Body of pancreas (tissue), 4 donors: Measurements from ENCODE around the gene C6orf47. TPM values are rescaled to one million over a fixed set of nuclear protein-coding genes. Genes with fewer than 3 reads are reported as not detected.

Experiments used
- ATAC-seq: fragments of 150-250 bp; one replicate; pipeline ENCODE4 v1.9.1; 2016
- DNase-seq, 4 donors: peaks; one replicate each; pipeline ENCODE4 v3.0.0-alpha.2; 2019
- H3K27ac ChIP-seq, 4 donors: fragments of 200-600 bp; sonication (generic); 1 replicate in 3 of 4; 2 replicates in 1 of 4; pipeline versions ENCODE4 v1.5.1 to v1.6.1; 2016 to 2019; ENCODE audit warnings: mild to moderate bottlenecking in 1 of 4, mixed read lengths in 1 of 4, moderate library complexity in 1 of 4
- H3K27me3 ChIP-seq, 2 donors: fragments of 200-600 bp; sonication (generic); one replicate each; pipeline ENCODE4 v1.6.0; 2016; ENCODE audit warnings: mild to moderate bottlenecking in 1 of 2
- H3K36me3 ChIP-seq, 2 donors: fragments of 200-600 bp; sonication (generic); replicated peaks in 1 of 2; 2 replicates each; pipeline ENCODE4 v1.5.1; 2016; ENCODE audit warnings: low read depth in 2 of 2; ENCODE audit not compliant: insufficient read depth in 1 of 2
- H3K4me1 ChIP-seq: fragments of 200-600 bp; sonication (generic); one replicate; pipeline ENCODE4 v1.6.0; 2016
- H3K4me3 ChIP-seq, 2 donors: fragments of 200-600 bp; sonication (generic); 1 replicate in 1 of 2; 2 replicates in 1 of 2; pipeline ENCODE4 v1.5.1; 2016 to 2019
- H3K9me3 ChIP-seq, 3 donors: fragments of 200-600 bp; sonication (generic); 1 replicate in 2 of 3; 2 replicates in 1 of 3; pipeline ENCODE4 v1.5.1; 2016
- POLR2A ChIP-seq, 3 donors: fragments of 450-650 bp; IDR thresholded peaks; one replicate each; pipeline ENCODE4 v1.6.1; 2016; ENCODE audit warnings: antibody characterized with exemption in 3 of 3, mild to moderate bottlenecking in 2 of 3
- WGBS, 2 donors: methylation state at CpG; one replicate each; pipeline ENCODE4 v1.1.5; 2017; 5-methylcytosine and 5-hydroxymethylcytosine counted together
- intact Hi-C: fragments of 100-400 bp; cut with DNase I; formaldehyde crosslinking; loops from one replicate; pipeline ENCODE4 v1.15.1; 2023
- microRNA-seq, 2 donors: library from miRNA; unstranded; fragments of <30 nt; microRNA quantifications; one replicate each; pipeline ENCODE4, GENCODE V29; 2016; ENCODE audit warnings: borderline number of aligned reads in 2 of 2, borderline replicate concordance in 2 of 2
- small RNA-seq: library from RNA; depleted of rRNA; stranded (forward); fragments of <200 nt; gene quantifications from one replicate; pipeline ENCODE3, GENCODE V24; 2016
- total RNA-seq, 2 donors: library from RNA; depleted of rRNA; stranded (reverse); fragments of >200 nt; gene quantifications; one replicate each; pipeline ENCODE4 v1.1.0, GENCODE V29; 2016
- TF ChIP-seq, protein P1 (sequence below), 7 experiments: fragments of 450-650 bp in 4 of 7; fragments of 200-600 bp in 3 of 7; sonication (generic) in 3 of 7; IDR thresholded peaks; one replicate each; pipeline ENCODE4 v1.5.1; 2016 to 2019; ENCODE audit warnings: antibody characterized with exemption in 7 of 7

Gene C6orf47
- total RNA-seq, 2 donors from 2014 or later = 15.8 to 22.1 TPM

DNA sequence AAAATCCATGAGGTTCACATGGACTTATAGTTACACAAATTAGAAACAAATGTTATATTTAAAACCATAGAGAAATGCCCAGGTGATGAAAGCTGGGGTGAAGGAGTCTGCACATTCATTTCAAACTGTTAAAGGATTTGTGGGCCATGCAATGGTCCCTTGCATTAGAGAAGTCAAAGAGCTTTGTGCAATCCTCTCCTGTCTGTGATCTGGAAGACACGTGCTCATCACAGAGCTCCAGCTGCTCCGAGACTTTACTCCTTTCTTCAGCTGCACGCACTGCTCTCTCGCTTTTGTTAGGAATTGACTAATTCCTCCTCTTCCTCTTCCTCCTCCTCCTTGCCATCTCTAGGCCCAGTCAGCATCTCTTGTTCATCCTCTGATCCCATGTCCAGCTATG, 49.6 kb downstream of the C6orf47 start:
- intact Hi-C loops = no loop called here
- no peaks in the 10 kb centered on the region for H3K4me1 ChIP-seq
- no peak overlapping the region for H3K4me3 ChIP-seq
- no peaks in the 10 kb centered on the region for H3K9me3 ChIP-seq
- 79 to 88% methylated on average over 4 of the region's 4 CpGs for WGBS, 2 donors
- H3K36me3 ChIP-seq = no peaks in the 10 kb centered on the region
- H3K27me3 ChIP-seq = no peaks in the 10 kb centered on the region
- ATAC-seq = no peak
- TF ChIP-seq, protein P1, sequence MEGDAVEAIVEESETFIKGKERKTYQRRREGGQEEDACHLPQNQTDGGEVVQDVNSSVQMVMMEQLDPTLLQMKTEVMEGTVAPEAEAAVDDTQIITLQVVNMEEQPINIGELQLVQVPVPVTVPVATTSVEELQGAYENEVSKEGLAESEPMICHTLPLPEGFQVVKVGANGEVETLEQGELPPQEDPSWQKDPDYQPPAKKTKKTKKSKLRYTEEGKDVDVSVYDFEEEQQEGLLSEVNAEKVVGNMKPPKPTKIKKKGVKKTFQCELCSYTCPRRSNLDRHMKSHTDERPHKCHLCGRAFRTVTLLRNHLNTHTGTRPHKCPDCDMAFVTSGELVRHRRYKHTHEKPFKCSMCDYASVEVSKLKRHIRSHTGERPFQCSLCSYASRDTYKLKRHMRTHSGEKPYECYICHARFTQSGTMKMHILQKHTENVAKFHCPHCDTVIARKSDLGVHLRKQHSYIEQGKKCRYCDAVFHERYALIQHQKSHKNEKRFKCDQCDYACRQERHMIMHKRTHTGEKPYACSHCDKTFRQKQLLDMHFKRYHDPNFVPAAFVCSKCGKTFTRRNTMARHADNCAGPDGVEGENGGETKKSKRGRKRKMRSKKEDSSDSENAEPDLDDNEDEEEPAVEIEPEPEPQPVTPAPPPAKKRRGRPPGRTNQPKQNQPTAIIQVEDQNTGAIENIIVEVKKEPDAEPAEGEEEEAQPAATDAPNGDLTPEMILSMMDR (IDR thresholded peaks at IDR 0.05) = no peak
- no peak for TF ChIP-seq POLR2A (IDR thresholded peaks at IDR 0.05)
- no peak overlapping the region for H3K27ac ChIP-seq
- no peak for DNase-seq

GRCh38 chr6:31609519-31610406, 50.8 kb downstream of the C6orf47 start:
- DNase-seq = no peak
- WGBS, 2 donors = 54 to 75% methylated on average over 8 of the region's 8 CpGs
- H3K27ac ChIP-seq = no peak overlapping the region
- ATAC-seq = no peak
- no peak for TF ChIP-seq POLR2A (IDR thresholded peaks at IDR 0.05)
- TF ChIP-seq, protein P1 (IDR thresholded peaks at IDR 0.05) = no peak
- no peaks in the 10 kb centered on the region for H3K27me3 ChIP-seq
- H3K9me3 ChIP-seq = no peaks in the 10 kb centered on the region
- H3K36me3 ChIP-seq = no peaks in the 10 kb centered on the region
- H3K4me1 ChIP-seq = no peaks in the 10 kb centered on the region
- intact Hi-C loops = no loop called here
- no peak overlapping the region for H3K4me3 ChIP-seq

Small RNA genes within 50 kb of the gene (microRNA-seq; reads per million reads assigned to microRNA genes)
- gene MIR4646 = 0 to 0.47 reads per million in 2 donors
- gene MIR6832 = 0 reads per million in 2 donors

Small RNA genes within 50 kb of the gene (small RNA-seq; reads per million reads assigned to genes)
- not detected for gene MIR4646
- gene MIR6832 = not detected
- gene RF00019 = not detected
- gene SNORA38 = 0.33 reads per million
- gene UQCRHP1 = not detected

Other genes with a start within 250 kb of the C6orf47 start
- under 1 TPM in 1 of 2 donors, not detected in 1; 0.78 TPM for gene MICB, start 162.6 kb downstream of the C6orf47 start, total RNA-seq
- gene MCCD1, start 131.8 kb downstream of the C6orf47 start, total RNA-seq = not detected
- 100 to 1,000 TPM; 132 to 260 TPM for gene DDX39B, start 118.8 kb downstream of the C6orf47 start, total RNA-seq
- gene ATP6V1G2, start 114.2 kb downstream of the C6orf47 start, total RNA-seq = 1 to 10 TPM in 1 of 2 donors, not detected in 1; 1.0 TPM
- gene NFKBIL1, start 113.2 kb downstream of the C6orf47 start, total RNA-seq = 10 to 100 TPM in 1 of 2 donors, 1 to 10 TPM in 1; 5.6 to 27.0 TPM
- not detected for gene LTA, start 88.5 kb downstream of the C6orf47 start, total RNA-seq
- gene TNF, start 85.2 kb downstream of the C6orf47 start, total RNA-seq = 1 to 10 TPM in 1 of 2 donors, under 1 TPM in 1; 0.66 to 1.3 TPM
- gene LTB, start 78.4 kb downstream of the C6orf47 start, total RNA-seq = under 1 TPM in 1 of 2 donors, not detected in 1; 0.78 TPM
- 1 to 10 TPM; 2.9 to 6.9 TPM for gene LST1, start 74.5 kb downstream of the C6orf47 start, total RNA-seq
- gene NCR3, start 67.8 kb downstream of the C6orf47 start, total RNA-seq = not detected
- gene AIF1, start 45.5 kb downstream of the C6orf47 start, total RNA-seq = 1 to 10 TPM; 2.3 to 7.3 TPM
- 10 to 100 TPM; 48.8 to 57.4 TPM for gene PRRC2A, start 40.1 kb downstream of the C6orf47 start, total RNA-seq
- 100 to 1,000 TPM; 101 to 128 TPM for gene BAG6, start 8.1 kb downstream of the C6orf47 start, total RNA-seq
- gene APOM, start 4.9 kb downstream of the C6orf47 start, total RNA-seq = 1 to 10 TPM in 1 of 2 donors, not detected in 1; 1.6 TPM
- 10 to 100 TPM in 1 of 2 donors, 1 to 10 TPM in 1; 8.9 to 10.9 TPM for gene GPANK1, start 4.2 kb upstream of the C6orf47 start, total RNA-seq
- gene CSNK2B, start 5.3 kb upstream of the C6orf47 start, total RNA-seq = 100 to 1,000 TPM in 1 of 2 donors, 10 to 100 TPM in 1; 98.2 to 100 TPM
- gene LY6G5B, start 9.2 kb upstream of the C6orf47 start, total RNA-seq = 1 to 10 TPM; 6.9 to 8.3 TPM
- 1 to 10 TPM in 1 of 2 donors, not detected in 1; 4.4 TPM for gene LY6G5C, start 20.3 kb upstream of the C6orf47 start, total RNA-seq
- 10 to 100 TPM; 24.7 to 38.1 TPM for gene ABHD16A, start 42.5 kb upstream of the C6orf47 start, total RNA-seq
- gene LY6G6F, start 46.1 kb upstream of the C6orf47 start, total RNA-seq = not detected
- gene LY6G6D, start 54.6 kb upstream of the C6orf47 start, total RNA-seq = not detected
- not detected for gene LY6G6C, start 61.0 kb upstream of the C6orf47 start, total RNA-seq
- not detected for gene MPIG6B, start 62.6 kb upstream of the C6orf47 start, total RNA-seq
- 10 to 100 TPM; 23.6 to 40.5 TPM for gene DDAH2, start 68.5 kb upstream of the C6orf47 start, total RNA-seq
- gene CLIC1, start 75.8 kb upstream of the C6orf47 start, total RNA-seq = 10 to 100 TPM; 68.9 to 92.9 TPM
- 10 to 100 TPM in 1 of 2 donors, 1 to 10 TPM in 1; 6.7 to 12.9 TPM for gene MSH5, start 79.2 kb upstream of the C6orf47 start, total RNA-seq
- gene SAPCD1, start 101.9 kb upstream of the C6orf47 start, total RNA-seq = 1 to 10 TPM; 2.0 to 2.6 TPM
- 1 to 10 TPM; 4.2 to 6.3 TPM for gene VWA7, start 116.5 kb upstream of the C6orf47 start, total RNA-seq
- gene VARS1, start 135.0 kb upstream of the C6orf47 start, total RNA-seq = 10 to 100 TPM; 39.2 to 67.6 TPM
- gene LSM2, start 146.2 kb upstream of the C6orf47 start, total RNA-seq = 10 to 100 TPM; 21.0 to 22.4 TPM
- 1 to 10 TPM in 1 of 2 donors, under 1 TPM in 1; 0.33 to 1.0 TPM for gene HSPA1L, start 154.5 kb upstream of the C6orf47 start, total RNA-seq
- gene HSPA1A, start 154.8 kb upstream of the C6orf47 start, total RNA-seq = 10 to 100 TPM; 70.9 to 92.1 TPM
- 100 to 1,000 TPM in 1 of 2 donors, 10 to 100 TPM in 1; 87.0 to 131 TPM for gene HSPA1B, start 167.0 kb upstream of the C6orf47 start, total RNA-seq
- gene NEU1, start 202.0 kb upstream of the C6orf47 start, total RNA-seq = 10 to 100 TPM; 29.3 to 30.6 TPM
- 10 to 100 TPM in 1 of 2 donors, 1 to 10 TPM in 1; 7.3 to 19.2 TPM for gene SLC44A4, start 218.2 kb upstream of the C6orf47 start, total RNA-seq
- 10 to 100 TPM; 35.8 to 87.7 TPM for gene EHMT2, start 236.9 kb upstream of the C6orf47 start, total RNA-seq
- 1 to 10 TPM in 1 of 2 donors, not detected in 1; 2.1 TPM for gene ZBTB12, start 241.3 kb upstream of the C6orf47 start, total RNA-seq